Measurements from ENCODE around the gene SLC22A5. TPM values are rescaled to one million over a fixed set of nuclear protein-coding genes. Genes with fewer than 3 reads are reported as not detected.

The SLC22A5 gene
- polyA plus RNA-seq, 2 of the 4 experiments (the other 2 are of a cell fraction) = 27.4 to 35.3 TPM

GRCh38 chr5:132416306-132417009, 46.9 kb downstream of the SLC22A5 start:
- Histone ChIP-seq H3K4me1 (peaks cover 34% of the 10 kb centered on the region), H3K4me2 (no peak overlapping the region)
- POLR2A ChIA-PET = interaction anchor here (0.7 to 2.1 kb wide), 2 partner anchors 80 to 112 kb away, joined by 3 to 20 read pairs; no protein-coding TSS in a partner anchor

GRCh38 chr5:132417010-132417439, 47.5 kb downstream of the SLC22A5 start:
- ATAC-seq (no peak), FAIRE-seq (no peak), DNase-seq (ENCODE audit: low read depth in 1 of 2, low spot score in 1 of 2) (no peak)
- 84% methylated on average over 6 of the region's 6 CpGs for WGBS (ENCODE audit: missing lambda C conversion rate)
- Histone ChIP-seq H3K4me2 (no peak overlapping the region), H3K9me3 (no peaks in the 10 kb centered on the region), H3K4me3 (no peak overlapping the region), H3K27ac (peak overlapping the region in 1 of 2 experiments; percentile 54; a peak in 2 of 6 replicates), H3K4me1 (peaks cover 31% of the 10 kb centered on the region)
- TF ChIP-seq EHF (CRISPR knock-in tag; IDR thresholded peaks at IDR 0.05) (no peak), ELK1 (IDR thresholded peaks at IDR 0.05; ENCODE audit: low read depth, low read length) (no peak), ZC3H11A (IDR thresholded peaks at IDR 0.05) (no peak), RAD21 (conservative IDR thresholded peaks at IDR 0.05 in 1 of 2, IDR thresholded peaks at IDR 0.05 in 1 of 2) (no peak), EHMT2 (IDR thresholded peaks at IDR 0.05; ENCODE audit: low read depth) (no peak), JUNB (IDR thresholded peaks at IDR 0.05) (no peak), TFCP2L1 (CRISPR knock-in tag; IDR thresholded peaks at IDR 0.05) (no peak), MAX (IDR thresholded peaks at IDR 0.05) (no peak), HOXB13 (CRISPR knock-in tag; IDR thresholded peaks at IDR 0.05; ENCODE audit: low read depth) (no peak), JUN (IDR thresholded peaks at IDR 0.05) (no peak), KDM1A (IDR thresholded peaks at IDR 0.05; ENCODE audit: low read depth) (no peak), MYC (IDR thresholded peaks at IDR 0.05; ENCODE audit: borderline replicate concordance, low read length) (no peak)
- ChIA-PET POLR2A (interaction anchor here (0.7 kb wide), 1 partner anchor 111 kb away, joined by 3 read pairs; no protein-coding TSS in a partner anchor), CTCF (interaction anchor here (1.1 to 5.1 kb wide), 7 partner anchors 31 to 126 kb away, joined by 3 to 31 read pairs (median 8); partner anchors contain the start of gene IRF1)

More at GRCh38 chr5:132416306-132417009, 46.9 kb downstream of the SLC22A5 start:
- ATAC-seq (no peak), FAIRE-seq (no peak), DNase-seq (ENCODE audit: low read depth in 1 of 2, low spot score in 1 of 2) (no peak)
- H3K27ac ChIP-seq = peak overlapping the region in 1 of 2 experiments; percentile 54; a peak in 3 of 6 replicates
- CTCF ChIA-PET = interaction anchor here (1.1 to 5.1 kb wide), 8 partner anchors 30 to 403 kb away, joined by 3 to 31 read pairs (median 7); partner anchors contain the start of gene IRF1
- peak; percentile 92 for TF ChIP-seq MAFK (IDR thresholded peaks at IDR 0.05; ENCODE audit: partially characterized antibody)
- no peak for TF ChIP-seq PBX3 (IDR thresholded peaks at IDR 0.05)
- no peak for TF ChIP-seq GATA3 (IDR thresholded peaks at IDR 0.05; ENCODE audit: borderline replicate concordance)
- no peak for TF ChIP-seq CBX8 (IDR thresholded peaks at IDR 0.05)
- TF ChIP-seq KDM1A (IDR thresholded peaks at IDR 0.05; ENCODE audit: low read depth) = no peak
- no peak for TF ChIP-seq HOXB5 (CRISPR knock-in tag; IDR thresholded peaks at IDR 0.05)
- TF ChIP-seq RNF2 (IDR thresholded peaks at IDR 0.05; ENCODE audit: borderline replicate concordance, low read depth) = no peak
- no peaks in the 10 kb centered on the region for H3K9me3 ChIP-seq
- 92% methylated on average over 6 of the region's 6 CpGs for WGBS (ENCODE audit: missing lambda C conversion rate)
- no peak overlapping the region for H3K4me3 ChIP-seq

GRCh38 chr5:132417461-132417860, 48.0 kb downstream of the SLC22A5 start:
- H3K4me2 ChIP-seq = no peak overlapping the region
- H3K4me3 ChIP-seq = no peak overlapping the region
- DNase-seq (ENCODE audit: low read depth in 1 of 2, low spot score in 1 of 2) (no peak), ATAC-seq (no peak), FAIRE-seq (no peak)
- H3K4me1 ChIP-seq = peaks cover 32% of the 10 kb centered on the region
- TF ChIP-seq HMGXB4 (CRISPR knock-in tag; IDR thresholded peaks at IDR 0.05; ENCODE audit: borderline replicate concordance) (no peak), EHF (CRISPR knock-in tag; IDR thresholded peaks at IDR 0.05) (no peak), SREBF2 (IDR thresholded peaks at IDR 0.05) (no peak), RNF2 (IDR thresholded peaks at IDR 0.05; ENCODE audit: borderline replicate concordance, low read depth) (no peak), NPAS2 (CRISPR knock-in tag; IDR thresholded peaks at IDR 0.05; ENCODE audit: borderline replicate concordance) (no peak)
- H3K27ac ChIP-seq = peak overlapping the region in 1 of 2 experiments; percentile 54; a peak in 1 of 6 replicates
- ChIA-PET CTCF (interaction anchor here (1.1 to 5.1 kb wide), 8 partner anchors 10 to 125 kb away, joined by 3 to 31 read pairs (median 7); partner anchors contain the start of gene IRF1), POLR2A (interaction anchor here (0.6 to 0.7 kb wide), 2 partner anchors 79 to 111 kb away, joined by 3 to 5 read pairs; no protein-coding TSS in a partner anchor)
- H3K9me3 ChIP-seq = no peaks in the 10 kb centered on the region
- 90% methylated on average over 6 of the region's 6 CpGs for WGBS (ENCODE audit: missing lambda C conversion rate)
